Keratinocyte (primary cell): ENCODE measurements around the gene HDX.

ENCODE experiments used
- CTCF ChIP-seq, 3 experiments: IDR thresholded peaks in 1 of 3; conservative IDR thresholded peaks in 1 of 3; optimal IDR thresholded peaks in 1 of 3; 2 replicates in 2 of 3; 3 replicates in 1 of 3; pipeline versions ENCODE3 to v1.5.1; 2011; ENCODE audit warnings: low read length in 3 of 3, mild to moderate bottlenecking in 3 of 3, moderate library complexity in 2 of 3, control low read depth in 1 of 3, inconsistent platforms in 1 of 3; ENCODE audit not compliant: insufficient read depth in 2 of 3; ENCODE audit errors: extremely low read depth in 1 of 3
- EZH2 ChIP-seq: IDR thresholded peaks from one replicate; pipeline ENCODE4 v1.6.1; 2012; ENCODE audit warnings: inconsistent platforms, mild to moderate bottlenecking, low read length, moderate library complexity

- TF ChIP-seq EZH2, result no peak
- TF ChIP-seq CTCF (optimal IDR thresholded peaks at IDR 0.05 in 1 of 3, IDR thresholded peaks at IDR 0.05 in 1 of 3, conservative IDR thresholded peaks at IDR 0.05 in 1 of 3; ENCODE audit: extremely low read depth in 1 of 3, insufficient read depth in 2 of 3, low read length in 3 of 3), result no peak
Observed at GRCh38 chrX:84477114-84477513, 25.1 kb downstream of the HDX start.
